Lower leg skin (tissue), 3 donors: ENCODE data around the gene GAREM2.

Experiments
- POLR2A ChIP-seq, 2 donors: fragments of 450-650 bp; IDR thresholded peaks; one replicate each; pipeline ENCODE4 v1.6.1; 2016 to 2017; ENCODE audit warnings: antibody characterized with exemption in 2 of 2, mild to moderate bottlenecking in 1 of 2, moderate library complexity in 1 of 2
- TF ChIP-seq, protein P1 (sequence below), 3 donors: fragments of 450-650 bp; IDR thresholded peaks; one replicate each; pipeline ENCODE4 v1.5.1; 2016; ENCODE audit warnings: antibody characterized with exemption in 3 of 3, mild to moderate bottlenecking in 3 of 3, moderate library complexity in 2 of 3

DNA sequence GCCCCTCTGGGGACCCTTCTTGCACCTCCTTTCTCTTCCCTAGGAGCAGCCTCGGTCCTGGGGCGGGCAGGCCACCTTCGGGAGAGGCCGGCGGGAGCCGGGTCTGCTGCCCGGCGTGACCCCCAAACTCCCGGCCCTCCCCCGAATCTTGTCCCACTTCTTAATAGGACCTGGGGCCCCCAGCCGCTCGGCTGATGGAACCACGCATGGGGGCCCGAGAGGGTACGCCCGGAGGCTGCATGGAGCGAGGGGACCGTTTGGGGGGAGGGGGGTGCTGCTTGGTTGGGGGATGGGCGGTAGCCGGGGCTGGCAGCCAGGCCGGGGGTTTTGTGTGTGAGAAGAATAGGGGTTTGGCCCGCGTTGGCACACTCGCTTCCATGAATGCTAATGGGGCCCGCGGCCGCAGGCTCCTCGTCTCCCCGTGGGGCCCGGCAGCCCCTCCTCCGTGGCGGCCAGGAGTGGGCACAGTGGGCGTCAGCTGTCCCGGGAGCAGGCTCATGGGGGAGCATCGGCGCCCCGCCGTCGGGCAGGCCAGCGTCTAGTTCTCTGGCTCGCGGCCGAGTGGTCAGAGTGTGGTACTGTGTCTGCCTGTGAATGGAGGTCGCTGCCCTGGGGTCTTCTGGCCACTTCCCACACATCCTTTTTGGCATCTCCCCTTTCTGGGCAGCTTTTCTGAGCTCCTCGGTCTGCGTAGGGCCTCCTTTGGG is 1.0 kb downstream of the GAREM2 start:
- no peak for TF ChIP-seq POLR2A (IDR thresholded peaks at IDR 0.05)
- TF ChIP-seq, protein P1, sequence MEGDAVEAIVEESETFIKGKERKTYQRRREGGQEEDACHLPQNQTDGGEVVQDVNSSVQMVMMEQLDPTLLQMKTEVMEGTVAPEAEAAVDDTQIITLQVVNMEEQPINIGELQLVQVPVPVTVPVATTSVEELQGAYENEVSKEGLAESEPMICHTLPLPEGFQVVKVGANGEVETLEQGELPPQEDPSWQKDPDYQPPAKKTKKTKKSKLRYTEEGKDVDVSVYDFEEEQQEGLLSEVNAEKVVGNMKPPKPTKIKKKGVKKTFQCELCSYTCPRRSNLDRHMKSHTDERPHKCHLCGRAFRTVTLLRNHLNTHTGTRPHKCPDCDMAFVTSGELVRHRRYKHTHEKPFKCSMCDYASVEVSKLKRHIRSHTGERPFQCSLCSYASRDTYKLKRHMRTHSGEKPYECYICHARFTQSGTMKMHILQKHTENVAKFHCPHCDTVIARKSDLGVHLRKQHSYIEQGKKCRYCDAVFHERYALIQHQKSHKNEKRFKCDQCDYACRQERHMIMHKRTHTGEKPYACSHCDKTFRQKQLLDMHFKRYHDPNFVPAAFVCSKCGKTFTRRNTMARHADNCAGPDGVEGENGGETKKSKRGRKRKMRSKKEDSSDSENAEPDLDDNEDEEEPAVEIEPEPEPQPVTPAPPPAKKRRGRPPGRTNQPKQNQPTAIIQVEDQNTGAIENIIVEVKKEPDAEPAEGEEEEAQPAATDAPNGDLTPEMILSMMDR (IDR thresholded peaks at IDR 0.05) = no peak
